ENCODE measurements around the gene MYO5C. TPM values are rescaled to one million over a fixed set of nuclear protein-coding genes. Genes with fewer than 3 reads are reported as not detected.

MYO5C gene
- total and polyA plus RNA-seq, 2 of the 13 experiments (the other 11 are each of a cell fraction or from before 2014, with no cell fraction given) = 15.7 to 23.7 TPM

GRCh38 chr15:52281085-52282035 lies 14.2 kb downstream of the MYO5C start (continued):
- TF ChIP-seq MYPOP (CRISPR knock-in tag; IDR thresholded peaks at IDR 0.05) (no peak), ZNF138 (CRISPR knock-in tag; IDR thresholded peaks at IDR 0.05; ENCODE audit: low read depth) (no peak), GABPB1 (CRISPR knock-in tag; IDR thresholded peaks at IDR 0.05) (no peak), MAFG (CRISPR knock-in tag; IDR thresholded peaks at IDR 0.05) (no peak), PHF5A (CRISPR knock-in tag; IDR thresholded peaks at IDR 0.05; ENCODE audit: low read depth, unreplicated experiment) (peak; percentile 44), TFDP2 (CRISPR knock-in tag; IDR thresholded peaks at IDR 0.05) (0 out of 2 replicates have a peak, but pooled peaks have one; percentile 54), GMEB2 (CRISPR knock-in tag; IDR thresholded peaks at IDR 0.05; ENCODE audit: low read depth) (no peak), PBX2 (CRISPR knock-in tag; IDR thresholded peaks at IDR 0.05) (peak; percentile 14; the same call in 1 of the 2 replicates), RNF2 (conservative IDR thresholded peaks at IDR 0.05; ENCODE audit: low read depth) (no peak), TERF1 (CRISPR knock-in tag; IDR thresholded peaks at IDR 0.05) (no peak), SALL2 (CRISPR knock-in tag; IDR thresholded peaks at IDR 0.05) (no peak), ZSCAN25 (CRISPR knock-in tag; IDR thresholded peaks at IDR 0.05) (peak; percentile 98), ATF2 (CRISPR knock-in tag; IDR thresholded peaks at IDR 0.05) (no peak), ZNF7 (CRISPR knock-in tag; IDR thresholded peaks at IDR 0.05) (peak; percentile 76), POGZ (CRISPR knock-in tag; IDR thresholded peaks at IDR 0.05) (0 out of 2 replicates have a peak, but pooled peaks have one; percentile 19), RNF219 (CRISPR knock-in tag; IDR thresholded peaks at IDR 0.05) (no peak)
